Activated CD8-positive, alpha-beta T cell treated with anti-CD3 and anti-CD28 coated beads, Interleukin-2, amount 10 ng/mL, durations not matched to agents 7 days and 5 days (primary cell): ENCODE data around the gene SURF4. TPM values are rescaled to one million over a fixed set of nuclear protein-coding genes. Genes with fewer than 3 reads are reported as not detected.
"Not testable (repeated sequence)": the region's sequence is repeated elsewhere in the genome, so short reads cannot be mapped to it uniquely, and the experiment has no call there.

Experiments used
- ATAC-seq: fragments of 150-1000 bp; cut with Tn5 transposase; one replicate; pipeline ENCODE4 v1.10.0; 2021; ENCODE audit warnings: moderate library complexity
- CTCF ChIA-PET: fragments of 350-600 bp; sonication (Branson Sonifier 250); formaldehyde crosslinking; loops from one replicate; lab custom pipeline; 2021; ENCODE audit warnings: antibody characterized with exemption; lab: Charles Lee
- POLR2A ChIA-PET: fragments of 350-600 bp; sonication (Branson Sonifier 250); formaldehyde crosslinking; loops from one replicate; lab custom pipeline; 2021; ENCODE audit warnings: antibody characterized with exemption; lab: Charles Lee
- DNase-seq: peaks from one replicate; pipeline ENCODE4 v3.0.0-alpha.2; 2020
- H3K27ac Mint-ChIP-seq: one replicate; pipeline ENCODE4 v1.8.0; 2021; ENCODE audit warnings: mild to moderate bottlenecking, mixed read lengths
- H3K27me3 Mint-ChIP-seq: one replicate; pipeline ENCODE4 v1.8.0; 2021; ENCODE audit warnings: low read depth, mixed read lengths
- H3K36me3 Mint-ChIP-seq: one replicate; pipeline ENCODE4 v1.8.0; 2021; ENCODE audit warnings: low read depth, mixed read lengths
- H3K4me1 Mint-ChIP-seq: one replicate; pipeline ENCODE4 v1.8.0; 2021; ENCODE audit warnings: low read depth, mixed read lengths
- H3K4me3 Mint-ChIP-seq: one replicate; pipeline ENCODE4 v1.8.0; 2021; ENCODE audit warnings: mild to moderate bottlenecking, mixed read lengths
- H3K9me3 Mint-ChIP-seq: one replicate; pipeline ENCODE4 v1.8.0; 2022; ENCODE audit warnings: mixed read lengths; ENCODE audit not compliant: insufficient read depth
- total RNA-seq, 2 experiments: library from RNA; stranded (reverse); gene quantifications; one replicate each; pipeline ENCODE4 v1.2.3, GENCODE V29; 2021

The SURF4 gene
- total RNA-seq, 2 experiments from 2014 or later = 175 to 176 TPM

- CTCF ChIA-PET = interaction anchor here (0.9 to 2.0 kb wide), 2 partner anchors 11 to 18 kb away, joined by 3 to 5 read pairs; no protein-coding TSS in a partner anchor
- H3K4me1 Mint-ChIP-seq = no peaks in the 10 kb centered on the region
- H3K9me3 Mint-ChIP-seq = no peaks in the 10 kb centered on the region
Observed at GRCh38 chr9:133394687-133395271, 18.9 kb upstream of the SURF4 start.

GRCh38 chr9:133393399-133393798 lies 17.5 kb upstream of the SURF4 start:
- H3K36me3 Mint-ChIP-seq = no peaks in the 10 kb centered on the region
- CTCF ChIA-PET = no interaction called here
- no peak overlapping the region for H3K27ac Mint-ChIP-seq

More at GRCh38 chr9:133394687-133395271, 18.9 kb upstream of the SURF4 start:
- DNase-seq (no peak), ATAC-seq (no peak)
- H3K4me3 Mint-ChIP-seq = no peak overlapping the region
- H3K27me3 Mint-ChIP-seq = no peaks in the 10 kb centered on the region
- POLR2A ChIA-PET = interaction anchor here (1.5 kb wide), 1 partner anchor 24 kb away, joined by 4 read pairs; no protein-coding TSS in a partner anchor
- no peak overlapping the region for H3K27ac Mint-ChIP-seq
- no peaks in the 10 kb centered on the region for H3K36me3 Mint-ChIP-seq

DNA sequence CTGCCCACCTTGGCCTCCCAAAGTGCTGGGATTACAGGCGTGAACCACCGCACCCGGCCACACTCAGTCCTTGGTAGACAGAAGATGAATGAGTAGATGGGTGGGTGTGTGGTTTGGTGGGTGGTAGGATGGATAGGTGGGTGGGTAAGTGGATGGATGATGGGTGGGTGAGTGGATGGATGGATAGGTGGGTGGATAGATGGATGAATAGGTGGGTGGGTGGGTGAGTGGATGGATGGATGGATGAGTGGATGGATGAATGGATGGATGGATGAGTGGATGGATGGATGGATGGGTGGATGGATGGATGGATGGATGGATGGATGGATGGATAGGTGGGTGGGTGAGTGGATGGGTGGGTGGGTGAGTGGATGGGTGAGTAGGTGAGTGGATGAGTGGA lies 16.4 kb upstream of the SURF4 start:
- H3K4me1 Mint-ChIP-seq, POLR2A ChIA-PET, H3K36me3 Mint-ChIP-seq, DNase-seq, ATAC-seq, H3K4me3 Mint-ChIP-seq, H3K9me3 Mint-ChIP-seq, CTCF ChIA-PET, H3K27me3 Mint-ChIP-seq, H3K27ac Mint-ChIP-seq: not testable (repeated sequence)

More at GRCh38 chr9:133393399-133393798, 17.5 kb upstream of the SURF4 start:
- H3K4me3 Mint-ChIP-seq = no peak overlapping the region
- POLR2A ChIA-PET = no interaction called here
- H3K9me3 Mint-ChIP-seq = no peaks in the 10 kb centered on the region
- H3K4me1 Mint-ChIP-seq = no peaks in the 10 kb centered on the region
- ATAC-seq = no peak
- no peaks in the 10 kb centered on the region for H3K27me3 Mint-ChIP-seq
- no peak for DNase-seq

DNA sequence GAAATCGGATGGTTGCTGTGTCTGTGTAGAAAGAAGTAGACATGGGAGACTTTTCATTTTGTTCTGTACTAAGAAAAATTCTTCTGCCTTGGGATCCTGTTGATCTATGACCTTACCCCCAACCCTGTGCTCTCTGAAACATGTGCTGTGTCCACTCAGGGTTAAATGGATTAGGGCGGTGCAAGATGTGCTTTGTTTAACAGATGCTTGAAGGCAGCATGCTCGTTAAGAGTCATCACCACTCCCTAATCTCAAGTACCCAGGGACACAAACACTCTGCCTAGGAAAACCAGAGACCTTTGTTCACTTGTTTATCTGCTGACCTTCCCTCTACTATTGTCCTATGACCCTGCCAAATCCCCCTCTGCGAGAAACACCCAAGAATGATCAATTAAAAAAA lies 15.6 kb upstream of the SURF4 start:
- H3K36me3 Mint-ChIP-seq, DNase-seq, CTCF ChIA-PET, H3K27me3 Mint-ChIP-seq, H3K27ac Mint-ChIP-seq, H3K4me3 Mint-ChIP-seq, POLR2A ChIA-PET, H3K9me3 Mint-ChIP-seq, H3K4me1 Mint-ChIP-seq, ATAC-seq: not testable (repeated sequence)

DNA sequence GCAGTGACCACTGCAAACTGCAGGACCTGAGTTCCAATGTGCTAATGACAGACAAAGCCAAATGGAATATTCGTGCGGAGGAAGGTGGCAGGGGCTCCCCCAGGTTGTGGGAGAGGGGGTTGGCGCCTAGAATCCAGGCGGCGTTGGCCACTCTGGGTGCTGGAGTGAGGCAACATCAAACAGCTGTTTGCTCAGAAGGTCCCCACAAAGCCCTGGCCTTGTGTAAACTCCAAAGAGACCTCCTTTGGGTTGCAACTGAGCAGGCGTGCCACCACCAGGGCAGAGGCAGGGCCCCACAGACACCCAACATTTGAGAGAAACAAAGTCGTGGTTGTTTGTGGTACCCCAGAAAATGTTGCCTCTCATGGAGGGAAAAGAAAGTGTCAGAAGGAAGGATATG lies 14.9 kb upstream of the SURF4 start:
- Mint-ChIP-seq H3K4me3 (no peak overlapping the region), H3K36me3 (no peaks in the 10 kb centered on the region), H3K9me3 (no peaks in the 10 kb centered on the region), H3K27ac (no peak overlapping the region), H3K4me1 (no peaks in the 10 kb centered on the region), H3K27me3 (no peaks in the 10 kb centered on the region)
- DNase-seq (no peak), ATAC-seq (no peak)
- CTCF ChIA-PET = no interaction called here
- POLR2A ChIA-PET = interaction anchor here (0.6 kb wide), 1 partner anchor 29 kb away, joined by 4 read pairs; no protein-coding TSS in a partner anchor

- H3K4me1 Mint-ChIP-seq = no peaks in the 10 kb centered on the region
- ChIA-PET POLR2A (no interaction called here), CTCF (no interaction called here)
- H3K27ac Mint-ChIP-seq = no peak overlapping the region
- ATAC-seq (no peak), DNase-seq (no peak)
- no peaks in the 10 kb centered on the region for H3K27me3 Mint-ChIP-seq
- no peak overlapping the region for H3K4me3 Mint-ChIP-seq
- H3K36me3 Mint-ChIP-seq = no peaks in the 10 kb centered on the region
- H3K9me3 Mint-ChIP-seq = no peaks in the 10 kb centered on the region
Observed at GRCh38 chr9:133389562-133389961, 13.7 kb upstream of the SURF4 start.

DNA sequence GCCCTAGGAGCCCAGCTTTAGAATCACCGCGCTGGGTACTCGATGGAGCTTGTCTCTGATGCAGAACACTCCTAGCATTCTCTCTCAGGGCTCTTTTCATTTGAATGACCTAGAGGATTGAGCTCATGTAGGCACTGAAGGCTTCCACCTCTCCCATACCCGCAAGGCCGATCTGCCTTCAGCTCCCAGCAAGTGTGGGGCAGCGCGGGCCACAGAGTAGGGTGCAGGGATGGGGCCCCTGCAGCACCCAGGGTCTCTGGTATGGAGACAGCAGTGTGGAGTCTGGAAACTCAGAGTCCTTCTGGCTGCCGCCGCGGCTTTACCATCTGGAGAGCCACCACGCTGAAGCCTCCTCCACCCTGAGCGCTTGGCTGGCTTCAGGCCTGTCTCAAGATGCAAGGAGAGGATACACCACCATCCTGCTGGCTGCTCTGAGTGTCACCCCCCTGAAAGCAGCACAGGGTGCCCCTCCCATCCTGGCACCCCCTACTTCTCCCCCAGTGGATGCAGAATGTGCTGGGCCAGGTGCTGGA lies 13.2 kb upstream of the SURF4 start:
- no peak overlapping the region for H3K4me3 Mint-ChIP-seq
- ChIA-PET CTCF (no interaction called here), POLR2A (no interaction called here)
- H3K9me3 Mint-ChIP-seq = no peaks in the 10 kb centered on the region
- H3K4me1 Mint-ChIP-seq = no peaks in the 10 kb centered on the region
- DNase-seq = no peak
- H3K27ac Mint-ChIP-seq = no peak overlapping the region
- ATAC-seq = no peak
- H3K36me3 Mint-ChIP-seq = no peaks in the 10 kb centered on the region
- no peaks in the 10 kb centered on the region for H3K27me3 Mint-ChIP-seq

DNA sequence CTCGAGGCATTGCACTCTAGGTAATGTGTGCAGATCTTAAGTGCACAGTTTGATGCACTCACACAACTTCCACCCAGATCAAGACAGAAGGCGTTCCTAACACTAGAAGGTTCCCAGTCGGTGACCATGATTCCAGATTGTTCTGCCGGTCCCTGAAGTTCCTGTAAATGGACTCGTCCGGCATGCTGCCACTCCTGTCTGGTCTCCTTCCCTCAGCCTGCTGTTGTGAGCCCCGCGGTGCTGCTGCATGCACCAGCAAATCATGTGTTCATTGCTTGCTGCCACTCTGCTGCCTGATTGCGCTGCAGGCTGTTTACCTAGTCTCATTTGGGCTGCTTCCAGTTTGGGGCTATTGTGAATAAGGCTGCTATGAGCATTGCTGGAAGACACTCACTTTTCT lies 11.8 kb upstream of the SURF4 start:
- ChIA-PET POLR2A (interaction anchor here (0.6 kb wide), 1 partner anchor 24 kb away, joined by 4 read pairs; no protein-coding TSS in a partner anchor), CTCF (no interaction called here)

DNA sequence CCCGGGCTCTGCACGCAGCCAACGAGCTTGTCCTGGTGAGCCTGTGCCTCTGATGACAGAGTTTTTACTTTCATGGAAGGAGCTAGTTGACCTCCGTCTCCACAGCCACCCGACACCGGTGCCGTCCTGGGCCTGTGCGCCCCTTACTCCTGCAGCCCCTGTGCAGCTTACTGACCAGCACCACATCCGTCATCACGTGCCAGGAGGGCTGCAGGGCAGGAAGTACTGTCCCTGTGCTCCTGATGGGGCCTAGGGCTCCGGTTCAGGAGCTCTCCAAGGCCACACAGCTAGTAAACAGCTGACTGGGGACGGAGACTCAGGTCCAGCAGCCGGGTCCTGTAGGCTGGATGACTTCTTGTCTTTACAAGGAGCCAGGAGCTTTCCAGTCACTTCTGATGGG lies 10.5 kb upstream of the SURF4 start:
- Mint-ChIP-seq H3K4me1 (no peaks in the 10 kb centered on the region), H3K27me3 (no peaks in the 10 kb centered on the region), H3K36me3 (no peaks in the 10 kb centered on the region), H3K4me3 (no peak overlapping the region), H3K9me3 (no peaks in the 10 kb centered on the region), H3K27ac (no peak overlapping the region)
- ATAC-seq (no peak), DNase-seq (no peak)
- ChIA-PET CTCF (no interaction called here), POLR2A (interaction anchor here (0.9 kb wide), 1 partner anchor 9 kb away, joined by 3 read pairs; no protein-coding TSS in a partner anchor)

More for the DNA sequence above, 11.8 kb upstream of the SURF4 start:
- no peak overlapping the region for H3K27ac Mint-ChIP-seq
- no peaks in the 10 kb centered on the region for H3K4me1 Mint-ChIP-seq
- no peaks in the 10 kb centered on the region for H3K27me3 Mint-ChIP-seq
- no peaks in the 10 kb centered on the region for H3K9me3 Mint-ChIP-seq
- no peaks in the 10 kb centered on the region for H3K36me3 Mint-ChIP-seq
- DNase-seq (no peak), ATAC-seq (no peak)
- H3K4me3 Mint-ChIP-seq = no peak overlapping the region

- POLR2A ChIA-PET = interaction anchor here (0.8 kb wide), 1 partner anchor 10 kb away, joined by 3 read pairs; no protein-coding TSS in a partner anchor
- no peaks in the 10 kb centered on the region for H3K9me3 Mint-ChIP-seq
- no peaks in the 10 kb centered on the region for H3K36me3 Mint-ChIP-seq
- CTCF ChIA-PET = no interaction called here
- DNase-seq = no peak
- H3K4me3 Mint-ChIP-seq = no peak overlapping the region
- H3K27ac Mint-ChIP-seq = no peak overlapping the region
- ATAC-seq = no peak
- H3K4me1 Mint-ChIP-seq = no peaks in the 10 kb centered on the region
- no peaks in the 10 kb centered on the region for H3K27me3 Mint-ChIP-seq
Observed at GRCh38 chr9:133385452-133385851, 9.6 kb upstream of the SURF4 start.

GRCh38 chr9:133384736-133385321 lies 9.0 kb upstream of the SURF4 start:
- H3K9me3 Mint-ChIP-seq = no peaks in the 10 kb centered on the region
- H3K4me1 Mint-ChIP-seq = no peaks in the 10 kb centered on the region
- H3K27ac Mint-ChIP-seq = no peak overlapping the region
- no peaks in the 10 kb centered on the region for H3K36me3 Mint-ChIP-seq
- no peak overlapping the region for H3K4me3 Mint-ChIP-seq
- ChIA-PET CTCF (interaction anchor here (1.4 kb wide), 1 partner anchor 18 kb away, joined by 7 read pairs; no protein-coding TSS in a partner anchor), POLR2A (interaction anchor here (0.8 kb wide), 1 partner anchor 10 kb away, joined by 3 read pairs; no protein-coding TSS in a partner anchor)
- H3K27me3 Mint-ChIP-seq = no peaks in the 10 kb centered on the region
- DNase-seq (no peak), ATAC-seq (no peak)

DNA sequence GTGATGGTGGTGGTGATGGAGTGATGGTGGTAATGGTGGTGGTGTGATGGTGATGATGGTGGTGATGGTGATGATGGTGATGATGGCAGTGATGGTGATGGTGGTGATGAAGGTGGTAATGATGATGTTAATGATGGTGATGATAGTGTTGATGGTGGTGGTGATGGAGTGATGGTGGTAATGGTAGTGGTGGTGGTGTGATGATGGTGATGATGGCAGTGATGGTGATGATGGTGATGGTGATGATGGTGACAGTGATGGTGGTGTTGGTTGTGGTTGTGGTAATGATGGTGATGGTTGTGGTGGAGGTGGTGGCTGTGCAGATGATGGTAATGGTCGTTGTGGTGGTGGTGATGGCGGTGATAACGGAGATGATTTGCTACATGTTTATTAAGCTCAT lies 7.6 kb upstream of the SURF4 start:
- Mint-ChIP-seq H3K27ac (no peak overlapping the region), H3K9me3 (no peaks in the 10 kb centered on the region), H3K27me3 (no peaks in the 10 kb centered on the region), H3K4me3 (no peak overlapping the region), H3K36me3 (no peaks in the 10 kb centered on the region), H3K4me1 (peaks cover 5% of the 10 kb centered on the region)
- DNase-seq = no peak
- CTCF ChIA-PET = interaction anchor here (1.4 kb wide), 1 partner anchor 19 kb away, joined by 7 read pairs; no protein-coding TSS in a partner anchor
- ATAC-seq = no peak
- POLR2A ChIA-PET = no interaction called here
